H1 (cell line): ENCODE measurements around the gene SH3BGRL3.

Experiments used
- ATF3 ChIP-seq: IDR thresholded peaks from 2 replicates; pipeline ENCODE4 v1.6.1; 2011; ENCODE audit warnings: low read depth, mild to moderate bottlenecking, low read length; ENCODE audit not compliant: insufficient read depth
- CEBPB ChIP-seq: IDR thresholded peaks from 2 replicates; pipeline ENCODE4 v1.6.1; 2012; ENCODE audit warnings: low read depth, low read length
- CTCF ChIP-seq, 3 experiments: IDR thresholded peaks; 1 replicate in 2 of 3; 2 replicates in 1 of 3; pipeline versions ENCODE4 v1.5.1 to v1.6.1; 2011; ENCODE audit warnings: low read length in 3 of 3, mild to moderate bottlenecking in 3 of 3, inconsistent platforms in 2 of 3, low read depth in 1 of 3, moderate library complexity in 1 of 3; ENCODE audit not compliant: insufficient read depth in 1 of 3; ENCODE audit errors: control extremely low read depth in 1 of 3
- HDAC6 ChIP-seq: IDR thresholded peaks from one replicate; pipeline ENCODE4 v1.7.1; 2012; ENCODE audit warnings: low read depth, mild to moderate bottlenecking, inconsistent platforms, low read length, moderate library complexity
- SAP30 ChIP-seq: fragments of 300-600 bp; sonication (generic); IDR thresholded peaks from 2 replicates; pipeline ENCODE4 v1.7.1; 2012; ENCODE audit warnings: low read length, moderate library complexity, mild to moderate bottlenecking, inconsistent platforms; ENCODE audit not compliant: insufficient read depth, insufficient replicate concordance

GRCh38 chr1:26314501-26314900 is 34.6 kb downstream of the SH3BGRL3 start:
- TF ChIP-seq ATF3: no peak
- no peak for TF ChIP-seq SAP30
- no peak for TF ChIP-seq CTCF (IDR thresholded peaks at IDR 0.05; ENCODE audit: control extremely low read depth in 1 of 3, insufficient read depth in 1 of 3, low read depth in 1 of 3, low read length in 3 of 3)
- no peak for TF ChIP-seq HDAC6
- no peak for TF ChIP-seq CEBPB
